Measurements from ENCODE around the gene COL4A1.

The COL4A1 gene

GRCh38 chr13:110341445-110342244 lies 34.7 kb upstream of the COL4A1 start:
- no peak for DNase-seq

GRCh38 chr13:110340812-110341444 lies 34.0 kb upstream of the COL4A1 start:
- DNase-seq, result peak; percentile 20

GRCh38 chr13:110339975-110340550 lies 33.1 kb upstream of the COL4A1 start:
- DNase-seq, result no peak

GRCh38 chr13:110339263-110339662 lies 32.3 kb upstream of the COL4A1 start:
- no peak for DNase-seq

- no peak for DNase-seq
These were observed 31.6 kb upstream of the COL4A1 start for GRCh38 chr13:110338441-110339101.

GRCh38 chr13:110337247-110337646 lies 30.3 kb upstream of the COL4A1 start:
- no peak for DNase-seq

- DNase-seq, result no peak
These were observed 29.7 kb upstream of the COL4A1 start for GRCh38 chr13:110336681-110337080.

- no peak for DNase-seq
These were observed 29.2 kb upstream of the COL4A1 start for GRCh38 chr13:110336108-110336507.

GRCh38 chr13:110334841-110335490 lies 28.0 kb upstream of the COL4A1 start:
- no peak for DNase-seq

GRCh38 chr13:110334256-110334655 lies 27.3 kb upstream of the COL4A1 start:
- DNase-seq, result no peak

GRCh38 chr13:110333837-110334236 lies 26.9 kb upstream of the COL4A1 start:
- DNase-seq, result no peak

- no peak for DNase-seq
These were observed 25.8 kb upstream of the COL4A1 start for GRCh38 chr13:110332750-110333149.

- DNase-seq, result no peak
These were observed 24.4 kb upstream of the COL4A1 start for GRCh38 chr13:110331362-110331761.

- DNase-seq, result no peak
These were observed 23.6 kb upstream of the COL4A1 start for GRCh38 chr13:110330491-110331011.

- no peak for DNase-seq
These were observed 23.0 kb upstream of the COL4A1 start for GRCh38 chr13:110329798-110330461.

GRCh38 chr13:110329258-110329657 lies 22.3 kb upstream of the COL4A1 start:
- DNase-seq, result no peak

- DNase-seq, result no peak
These were observed 21.6 kb upstream of the COL4A1 start for GRCh38 chr13:110328573-110328972.

GRCh38 chr13:110327051-110327721 lies 20.2 kb upstream of the COL4A1 start:
- DNase-seq, result no peak

GRCh38 chr13:110326263-110326904 lies 19.4 kb upstream of the COL4A1 start:
- no peak for DNase-seq

- DNase-seq, result no peak
These were observed 17.2 kb upstream of the COL4A1 start for GRCh38 chr13:110324026-110324749.
